Hepatocyte (in vitro differentiated cells): ENCODE results near the gene CCDC197. TPM values are rescaled to one million over a fixed set of nuclear protein-coding genes. Genes with fewer than 3 reads are reported as not detected.

Experiments
- DNase-seq: peaks from one replicate; pipeline ENCODE4 v3.0.0-alpha.2; 2016; ENCODE audit warnings: low spot score
- H2AFZ ChIP-seq: fragments of 200-600 bp; sonication (generic); 2 replicates; pipeline ENCODE4 v1.6.0; 2016; ENCODE audit warnings: antibody characterized with exemption, mild to moderate bottlenecking
- H3K27ac ChIP-seq: fragments of 200-600 bp; sonication (generic); 2 replicates; pipeline ENCODE4 v1.5.1; 2016; ENCODE audit warnings: mild to moderate bottlenecking
- H3K27me3 ChIP-seq: fragments of 200-600 bp; sonication (generic); 2 replicates; pipeline ENCODE4 v1.6.1; 2016
- H3K36me3 ChIP-seq: fragments of 200-600 bp; sonication (generic); replicated peaks from 2 replicates; pipeline ENCODE4 v1.5.1; 2016; ENCODE audit warnings: low read depth; ENCODE audit not compliant: insufficient read depth
- H3K4me1 ChIP-seq: fragments of 200-600 bp; sonication (generic); 2 replicates; pipeline ENCODE4 v1.5.1; 2016; ENCODE audit warnings: mild to moderate bottlenecking, moderate library complexity; ENCODE audit not compliant: insufficient read depth
- H3K4me2 ChIP-seq: fragments of 200-600 bp; sonication (generic); 2 replicates; pipeline ENCODE4 v1.6.0; 2016
- H3K4me3 ChIP-seq: fragments of 200-600 bp; sonication (generic); 2 replicates; pipeline ENCODE4 v1.5.1; 2016; ENCODE audit warnings: mild to moderate bottlenecking
- H3K79me2 ChIP-seq: fragments of 200-600 bp; sonication (generic); 2 replicates; pipeline ENCODE4 v1.6.0; 2017; ENCODE audit warnings: mild to moderate bottlenecking
- H3K9me2 ChIP-seq: fragments of 200-600 bp; sonication (generic); replicated peaks from 2 replicates; pipeline ENCODE4 v1.6.0; 2017; ENCODE audit warnings: mild to moderate bottlenecking; ENCODE audit not compliant: insufficient read depth
- H3K9me3 ChIP-seq: fragments of 200-600 bp; sonication (generic); 2 replicates; pipeline ENCODE4 v1.5.1; 2016; ENCODE audit warnings: low read depth, mild to moderate bottlenecking
- H4K20me1 ChIP-seq: fragments of 200-600 bp; sonication (generic); 2 replicates; pipeline ENCODE4 v1.6.0; 2016; ENCODE audit warnings: mild to moderate bottlenecking; ENCODE audit not compliant: insufficient read depth, poor library complexity, severe bottlenecking
- EZH2 ChIP-seq: fragments of 200-600 bp; sonication (generic); IDR thresholded peaks from 2 replicates; pipeline ENCODE4 v1.6.1; 2016; ENCODE audit warnings: antibody characterized with exemption, mild to moderate bottlenecking, borderline replicate concordance
- EZH2phosphoT487 ChIP-seq: fragments of 200-600 bp; sonication (generic); IDR thresholded peaks from one replicate; pipeline ENCODE4 v1.6.1; 2018; ENCODE audit warnings: antibody characterized with exemption, mild to moderate bottlenecking, low read depth, moderate library complexity; ENCODE audit not compliant: unreplicated experiment, severe bottlenecking
- WGBS: methylation state at CpG from one replicate; pipeline ENCODE4 v1.1.6; 2016; ENCODE audit warnings: low lambda C conversion rate; ENCODE audit errors: missing lambda C conversion rate; 5-methylcytosine and 5-hydroxymethylcytosine counted together
- polyA plus RNA-seq: library from polyadenylated mRNA; unstranded; fragments of >200 nt; fragmentation: Nextera tagmentation; extraction: Ambion mirVana; gene quantifications from 2 replicates; pipeline ENCODE4 v1.2.1, GENCODE V29; 2016
- total RNA-seq: library from RNA; depleted of rRNA; stranded (reverse); fragments of >200 nt; gene quantifications from 2 replicates; pipeline ENCODE4 v1.2.3, GENCODE V29; 2014
- TF ChIP-seq, protein P1 (sequence below): fragments of 200-600 bp; sonication (generic); IDR thresholded peaks from 2 replicates; pipeline ENCODE4 v1.5.1; 2016; ENCODE audit warnings: antibody characterized with exemption, mild to moderate bottlenecking; ENCODE audit not compliant: poor library complexity

CCDC197 gene
- total and polyA plus RNA-seq, 2 experiments from 2014 or later, result not detected

- no peaks in the 10 kb centered on the region for H3K36me3 ChIP-seq
- WGBS, result 72% methylated on average over 9 of the region's 9 CpGs
- no peaks in the 10 kb centered on the region for H3K4me1 ChIP-seq
- no peaks in the 10 kb centered on the region for H3K9me2 ChIP-seq
- no peaks in the 10 kb centered on the region for H3K27me3 ChIP-seq
- no peak overlapping the region for H3K4me3 ChIP-seq
- H3K9me3 ChIP-seq, result no peaks in the 10 kb centered on the region
- H3K27ac ChIP-seq, result no peak overlapping the region
- TF ChIP-seq, protein P1, sequence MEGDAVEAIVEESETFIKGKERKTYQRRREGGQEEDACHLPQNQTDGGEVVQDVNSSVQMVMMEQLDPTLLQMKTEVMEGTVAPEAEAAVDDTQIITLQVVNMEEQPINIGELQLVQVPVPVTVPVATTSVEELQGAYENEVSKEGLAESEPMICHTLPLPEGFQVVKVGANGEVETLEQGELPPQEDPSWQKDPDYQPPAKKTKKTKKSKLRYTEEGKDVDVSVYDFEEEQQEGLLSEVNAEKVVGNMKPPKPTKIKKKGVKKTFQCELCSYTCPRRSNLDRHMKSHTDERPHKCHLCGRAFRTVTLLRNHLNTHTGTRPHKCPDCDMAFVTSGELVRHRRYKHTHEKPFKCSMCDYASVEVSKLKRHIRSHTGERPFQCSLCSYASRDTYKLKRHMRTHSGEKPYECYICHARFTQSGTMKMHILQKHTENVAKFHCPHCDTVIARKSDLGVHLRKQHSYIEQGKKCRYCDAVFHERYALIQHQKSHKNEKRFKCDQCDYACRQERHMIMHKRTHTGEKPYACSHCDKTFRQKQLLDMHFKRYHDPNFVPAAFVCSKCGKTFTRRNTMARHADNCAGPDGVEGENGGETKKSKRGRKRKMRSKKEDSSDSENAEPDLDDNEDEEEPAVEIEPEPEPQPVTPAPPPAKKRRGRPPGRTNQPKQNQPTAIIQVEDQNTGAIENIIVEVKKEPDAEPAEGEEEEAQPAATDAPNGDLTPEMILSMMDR, result no peak
- TF ChIP-seq EZH2 (no peak), EZH2phosphoT487 (no peak)
- no peaks in the 10 kb centered on the region for H3K79me2 ChIP-seq
- H4K20me1 ChIP-seq, result no peaks in the 10 kb centered on the region
- H2AFZ ChIP-seq, result no peak overlapping the region
- H3K4me2 ChIP-seq, result no peak overlapping the region
- DNase-seq, result no peak
Observed at GRCh38 chr14:93975791-93976476, 21.2 kb upstream of the CCDC197 start.

- Histone ChIP-seq H3K4me1 (no peaks in the 10 kb centered on the region), H3K4me3 (no peak within 1 kb of the TSS), H3K79me2 (no peaks in the 10 kb centered on the region), H4K20me1 (no peaks in the 10 kb centered on the region), H3K9me2 (no peaks in the 10 kb centered on the region), H3K36me3 (no peaks in the 10 kb centered on the region), H3K27me3 (no peaks in the 10 kb centered on the region), H2AFZ (no peak within 1 kb of the TSS), H3K4me2 (no peak within 1 kb of the TSS), H3K27ac (no peak within 1 kb of the TSS), H3K9me3 (no peaks in the 10 kb centered on the region)
- DNase-seq, result no peak
- 68% methylated on average over 12 of the region's 12 CpGs for WGBS
- TF ChIP-seq, protein P1, result no peak
- no peak for TF ChIP-seq EZH2
- TF ChIP-seq EZH2phosphoT487, result no peak
Observed at GRCh38 chr14:93976477-93977057, 20.5 kb upstream of the CCDC197 start, which contains the start of gene ASB2. ASB2 (minus strand) TSS chr14:93976570; CDS start chr14:93964539, 12,031 bp downstream.

DNA sequence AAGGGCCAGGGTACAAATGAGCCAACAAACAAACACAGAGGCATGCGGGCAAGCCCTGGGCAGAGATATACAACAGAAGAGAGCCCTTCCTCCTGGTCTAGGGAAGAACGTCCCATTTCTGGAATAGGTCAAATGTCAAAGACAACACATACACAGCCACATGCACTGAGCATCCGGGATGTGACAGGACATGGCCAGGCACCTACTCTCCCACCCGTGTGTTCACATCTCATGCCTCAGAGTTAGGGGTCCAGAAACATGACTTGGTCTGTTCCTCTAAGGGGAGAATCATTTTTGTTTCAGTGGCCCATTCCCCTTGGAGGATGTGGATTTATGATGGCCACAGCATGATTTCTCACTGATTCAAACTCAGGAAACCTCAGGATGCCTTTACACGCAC, 19.9 kb upstream of the CCDC197 start:
- Histone ChIP-seq H4K20me1 (no peaks in the 10 kb centered on the region), H3K9me3 (no peaks in the 10 kb centered on the region), H3K4me3 (no peak overlapping the region), H3K9me2 (no peaks in the 10 kb centered on the region), H3K36me3 (no peaks in the 10 kb centered on the region), H3K4me1 (no peaks in the 10 kb centered on the region), H3K4me2 (no peak overlapping the region), H3K27me3 (no peaks in the 10 kb centered on the region), H3K27ac (no peak overlapping the region), H2AFZ (no peak overlapping the region), H3K79me2 (no peaks in the 10 kb centered on the region)
- no peak for DNase-seq
- WGBS, result 79% methylated on average over 5 of the region's 5 CpGs
- TF ChIP-seq, protein P1, result no peak
- TF ChIP-seq EZH2phosphoT487 (no peak), EZH2 (no peak)
